A673 (cell line): ENCODE results near the gene CNTN5.

Source experiments
- CTCF ChIP-seq: fragments of 300-800, 200-600 bp; sonication (generic); conservative IDR thresholded peaks from 2 replicates; pipeline ENCODE4 v1.5.1; 2017; ENCODE audit warnings: low read depth, mild to moderate bottlenecking, antibody characterized with exemption, low read length, moderate library complexity, mixed read lengths
- EZH2 ChIP-seq: fragments of 200-600 bp; sonication (generic); IDR thresholded peaks from 2 replicates; pipeline ENCODE4 v1.6.1; 2017; ENCODE audit warnings: borderline replicate concordance, low read depth, mild to moderate bottlenecking, mixed read lengths, antibody characterized with exemption, low read length; ENCODE audit not compliant: poor library complexity, severe bottlenecking

- TF ChIP-seq EZH2 (no peak), CTCF (no peak)
Observed at GRCh38 chr11:100203789-100204188, 1183.0 kb downstream of the CNTN5 start.
